ENCODE measurements around the gene RIMOC1. TPM values are rescaled to one million over a fixed set of nuclear protein-coding genes. Genes with fewer than 3 reads are reported as not detected.

RIMOC1 gene
- polyA plus RNA-seq, 1 donor from 2014 or later: 18.5 TPM

Other genes starting within 250 kb of the RIMOC1 start
- 85.3 and 90.5 TPM in 2 replicates for gene OXCT1, start 33.9 kb upstream of the RIMOC1 start, polyA plus RNA-seq
- 0.36 and 3.9 TPM in 2 replicates for gene FBXO4, start 20.9 kb downstream of the RIMOC1 start, polyA plus RNA-seq

All from neural cell (in vitro differentiated cells).